PC-9 (cell line): Measurements from ENCODE around the gene FGD5. TPM values are rescaled to one million over a fixed set of nuclear protein-coding genes. Genes with fewer than 3 reads are reported as not detected.

Experiments
- BruUV-seq: library from RNA; stranded (reverse); fragments of 400-500 nt; replicated peaks from 2 replicates; lab custom pipeline; 2021; lab: Mats Ljungman, UMichigan
- CTCF ChIA-PET: fragments of 300-600 bp; sonication (Branson Sonifier 250); formaldehyde crosslinking; loops from one replicate; lab custom pipeline; 2022; ENCODE audit warnings: antibody characterized with exemption; lab: Charles Lee
- POLR2A ChIA-PET: fragments of 300-600 bp; sonication (Branson Sonifier 250); formaldehyde crosslinking; loops from one replicate; lab custom pipeline; 2022; ENCODE audit warnings: antibody characterized with exemption; ENCODE audit not compliant: unreplicated experiment; lab: Charles Lee
- DNase-seq, 2 experiments: peaks; one replicate each; pipeline versions ENCODE4 v3.0.0 to v3.0.0-alpha.2; 2015 to 2022; ENCODE audit warnings: mixed read lengths in 1 of 2
- H2AFZ ChIP-seq: fragments of 200-600 bp; sonication (generic); 2 replicates; pipeline ENCODE4 v1.8.1; 2017; ENCODE audit warnings: antibody characterized with exemption
- H3F3A ChIP-seq: fragments of 200-600 bp; sonication (generic); 2 replicates; pipeline ENCODE4 v1.8.1; 2017; ENCODE audit warnings: antibody characterized with exemption, mild to moderate bottlenecking, low read depth; ENCODE audit not compliant: insufficient read depth
- H3K27ac ChIP-seq: fragments of 200-600 bp; sonication (generic); 2 replicates; pipeline ENCODE4 v1.6.1; 2016; ENCODE audit warnings: mixed run types
- H3K27me3 ChIP-seq: fragments of 200-600 bp; sonication (generic); 2 replicates; pipeline ENCODE4 v1.6.1; 2016; ENCODE audit warnings: low read depth, mixed run types; ENCODE audit not compliant: insufficient read depth
- H3K36me3 ChIP-seq: fragments of 200-600 bp; sonication (generic); 2 replicates; pipeline ENCODE4 v1.6.1; 2016; ENCODE audit warnings: low read depth, mixed run types
- H3K4me1 ChIP-seq: fragments of 200-600 bp; sonication (generic); replicated peaks from 2 replicates; pipeline ENCODE4 v1.6.1; 2016; ENCODE audit warnings: mixed run types; ENCODE audit not compliant: insufficient read depth
- H3K4me2 ChIP-seq: fragments of 200-600 bp; sonication (generic); 2 replicates; pipeline ENCODE4 v1.6.1; 2017; ENCODE audit warnings: mixed run types
- H3K4me3 ChIP-seq: fragments of 200-600 bp; sonication (generic); 2 replicates; pipeline ENCODE4 v1.6.1; 2016; ENCODE audit warnings: mixed run types
- H3K79me2 ChIP-seq: fragments of 200-600 bp; sonication (generic); 2 replicates; pipeline ENCODE4 v1.6.1; 2017; ENCODE audit warnings: low read depth, mixed run types
- H3K9me2 ChIP-seq: fragments of 200-600 bp; sonication (generic); 2 replicates; pipeline ENCODE4 v1.8.1; 2017; ENCODE audit warnings: mild to moderate bottlenecking; ENCODE audit not compliant: insufficient read depth
- H3K9me3 ChIP-seq: fragments of 200-600 bp; sonication (generic); 2 replicates; pipeline ENCODE4 v1.8.1; 2016; ENCODE audit warnings: low read depth; ENCODE audit not compliant: insufficient read depth
- H4K20me1 ChIP-seq: fragments of 200-600 bp; sonication (generic); 2 replicates; pipeline ENCODE4 v1.8.1; 2017; ENCODE audit not compliant: insufficient read depth
- EZH2 ChIP-seq: fragments of 200-600 bp; sonication (generic); IDR thresholded peaks from 2 replicates; pipeline ENCODE4 v1.8.0; 2017; ENCODE audit warnings: antibody characterized with exemption, low read depth
- intact Hi-C: fragments of 100-400 bp; cut with micrococcal nuclease; formaldehyde crosslinking; loops from one replicate; pipeline ENCODE4 v1.10.0; 2022; ENCODE audit not compliant: unreplicated experiment
- total RNA-seq: library from RNA; stranded (reverse); gene quantifications from 2 replicates; pipeline ENCODE4 v1.2.3, GENCODE V29; 2021
- TF ChIP-seq, protein P1 (sequence below): fragments of 200-600 bp; sonication (generic); conservative IDR thresholded peaks from 2 replicates; pipeline ENCODE4 v1.6.1; 2017; ENCODE audit warnings: mixed run types, antibody characterized with exemption, mild to moderate bottlenecking, moderate library complexity

Gene FGD5
- total RNA-seq, 1 experiment from 2014 or later: not detected

DNA sequence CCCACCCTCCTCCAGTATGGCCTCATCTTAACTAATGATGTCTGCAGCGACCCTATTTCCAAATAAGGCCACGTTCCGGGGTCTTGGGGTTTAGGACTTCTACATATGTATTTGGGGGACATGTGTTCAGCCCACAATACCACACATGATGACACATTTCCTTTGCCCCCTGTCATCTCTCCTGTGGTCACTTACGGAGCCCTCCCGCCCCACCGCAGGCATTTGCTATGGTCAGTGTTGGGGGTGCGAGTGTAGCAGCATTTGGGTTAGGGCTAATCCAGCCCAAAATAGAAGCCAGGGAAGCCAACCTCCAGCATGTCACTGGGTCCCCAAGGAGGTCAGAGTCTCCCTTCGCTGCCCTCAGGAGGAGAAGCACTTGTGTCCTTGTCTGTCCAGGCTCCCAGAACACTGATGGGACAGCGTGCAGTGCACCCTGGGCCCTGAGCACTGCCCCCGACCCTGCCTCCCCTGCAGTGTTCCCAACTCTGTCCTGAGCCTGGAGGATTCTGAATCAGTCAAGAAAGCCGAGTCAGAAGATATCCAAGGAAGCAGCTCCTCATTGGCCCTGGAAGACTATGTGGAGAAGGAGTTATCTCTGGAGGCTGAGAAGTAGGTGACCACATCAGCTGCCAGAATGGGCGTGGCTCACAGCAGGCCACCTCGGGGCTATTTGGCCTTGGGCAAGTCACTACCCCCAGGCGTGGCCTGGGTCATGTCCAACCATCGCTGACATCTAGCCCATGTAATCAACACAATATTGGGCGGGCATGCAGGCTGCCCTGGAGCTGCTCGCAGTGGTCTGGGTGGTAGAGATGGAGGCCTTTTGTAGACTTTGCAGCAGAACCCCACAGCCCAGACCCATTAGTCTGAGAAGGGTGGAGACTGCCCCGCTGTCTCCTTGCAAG is 46.9 kb upstream of the FGD5 start:
- CTCF ChIA-PET: no interaction called here
- no peaks in the 10 kb centered on the region for H3F3A ChIP-seq

DNA sequence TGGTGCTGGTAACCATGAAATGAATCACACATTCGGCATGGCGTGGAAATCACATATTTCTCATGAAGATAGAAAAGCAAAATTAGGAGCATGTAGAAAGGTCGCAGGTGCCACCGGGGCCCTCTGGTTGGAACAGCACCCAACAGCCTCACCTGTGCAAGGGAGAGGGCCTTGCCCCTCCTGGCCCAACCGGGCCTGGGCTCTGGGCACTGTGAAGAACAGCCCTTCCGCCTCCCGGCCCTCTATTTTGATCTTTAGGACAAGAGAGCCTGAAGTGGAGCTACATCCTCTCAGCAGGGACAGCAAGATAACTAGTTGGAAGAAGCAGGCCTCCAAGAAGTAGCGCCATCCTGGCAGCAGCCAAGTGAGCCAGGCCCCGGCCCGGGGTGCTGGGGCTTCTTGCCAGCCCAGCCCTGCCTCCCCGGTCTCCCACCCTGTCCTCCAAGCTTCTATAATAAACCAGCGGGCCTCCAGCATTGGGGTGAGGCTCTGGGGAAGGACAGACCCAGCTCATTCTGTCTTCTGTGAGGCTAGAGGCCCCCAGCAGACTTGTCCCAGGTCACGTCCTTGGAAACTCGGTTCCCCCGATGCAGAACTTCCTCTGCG is 46.1 kb upstream of the FGD5 start:
- no peaks in the 10 kb centered on the region for H4K20me1 ChIP-seq
- H3K4me1 ChIP-seq: no peaks in the 10 kb centered on the region
- H3K4me3 ChIP-seq: no peak overlapping the region
- no peaks in the 10 kb centered on the region for H3K36me3 ChIP-seq
- H3K27ac ChIP-seq: no peak overlapping the region
- no peak for DNase-seq
- ChIA-PET POLR2A (interaction anchor here (0.6 kb wide), 1 partner anchor 120 kb away, joined by 4 read pairs; no protein-coding TSS in a partner anchor), CTCF (no interaction called here)
- no peaks in the 10 kb centered on the region for H3K9me3 ChIP-seq
- intact Hi-C loops: no loop called here
- TF ChIP-seq EZH2: no peak
- TF ChIP-seq, protein P1, sequence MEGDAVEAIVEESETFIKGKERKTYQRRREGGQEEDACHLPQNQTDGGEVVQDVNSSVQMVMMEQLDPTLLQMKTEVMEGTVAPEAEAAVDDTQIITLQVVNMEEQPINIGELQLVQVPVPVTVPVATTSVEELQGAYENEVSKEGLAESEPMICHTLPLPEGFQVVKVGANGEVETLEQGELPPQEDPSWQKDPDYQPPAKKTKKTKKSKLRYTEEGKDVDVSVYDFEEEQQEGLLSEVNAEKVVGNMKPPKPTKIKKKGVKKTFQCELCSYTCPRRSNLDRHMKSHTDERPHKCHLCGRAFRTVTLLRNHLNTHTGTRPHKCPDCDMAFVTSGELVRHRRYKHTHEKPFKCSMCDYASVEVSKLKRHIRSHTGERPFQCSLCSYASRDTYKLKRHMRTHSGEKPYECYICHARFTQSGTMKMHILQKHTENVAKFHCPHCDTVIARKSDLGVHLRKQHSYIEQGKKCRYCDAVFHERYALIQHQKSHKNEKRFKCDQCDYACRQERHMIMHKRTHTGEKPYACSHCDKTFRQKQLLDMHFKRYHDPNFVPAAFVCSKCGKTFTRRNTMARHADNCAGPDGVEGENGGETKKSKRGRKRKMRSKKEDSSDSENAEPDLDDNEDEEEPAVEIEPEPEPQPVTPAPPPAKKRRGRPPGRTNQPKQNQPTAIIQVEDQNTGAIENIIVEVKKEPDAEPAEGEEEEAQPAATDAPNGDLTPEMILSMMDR: no peak
- H3K4me2 ChIP-seq: no peak overlapping the region
- BruUV-seq: no TSS peak
- H3K9me2 ChIP-seq: no peaks in the 10 kb centered on the region
- no peak overlapping the region for H2AFZ ChIP-seq
- no peaks in the 10 kb centered on the region for H3F3A ChIP-seq
- no peaks in the 10 kb centered on the region for H3K79me2 ChIP-seq
- H3K27me3 ChIP-seq: no peaks in the 10 kb centered on the region; the same call in none of the 2 replicates

More for the DNA sequence above, 46.9 kb upstream of the FGD5 start:
- Histone ChIP-seq H3K4me3 (no peak overlapping the region), H3K9me3 (no peaks in the 10 kb centered on the region), H2AFZ (no peak overlapping the region), H3K9me2 (no peaks in the 10 kb centered on the region), H3K36me3 (no peaks in the 10 kb centered on the region), H3K27ac (no peak overlapping the region), H3K4me2 (no peak overlapping the region), H3K79me2 (no peaks in the 10 kb centered on the region), H3K4me1 (no peaks in the 10 kb centered on the region), H4K20me1 (no peaks in the 10 kb centered on the region), H3K27me3 (no peaks in the 10 kb centered on the region; the same call in none of the 2 replicates)
- intact Hi-C loops: no loop called here
- no TSS peak for BruUV-seq
- POLR2A ChIA-PET: interaction anchor here (0.6 kb wide), 1 partner anchor 121 kb away, joined by 4 read pairs; no protein-coding TSS in a partner anchor
- no peak for DNase-seq
- no peak for TF ChIP-seq EZH2
- TF ChIP-seq, protein P1: no peak

DNA sequence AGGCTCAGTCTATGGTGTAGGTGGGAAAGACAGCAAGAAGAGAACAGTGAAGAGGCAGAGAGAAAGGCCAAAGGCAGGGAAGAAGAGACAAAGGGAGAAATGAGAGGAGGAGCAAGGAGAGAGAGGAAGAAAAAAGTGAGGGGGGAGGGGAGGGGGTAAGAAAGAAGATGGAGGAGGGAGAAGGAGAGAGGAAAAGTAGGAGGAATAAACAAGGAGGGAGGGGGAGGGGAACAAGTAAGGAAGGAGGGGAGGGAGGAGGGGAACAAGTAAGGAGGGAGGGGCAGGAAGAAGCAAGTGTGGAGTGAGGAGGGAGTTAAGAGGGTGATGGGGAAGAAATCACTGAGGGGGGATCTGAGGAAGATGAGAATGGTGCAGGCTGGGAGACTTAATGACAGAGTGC is 45.5 kb upstream of the FGD5 start:
- H3K4me1 ChIP-seq: no peaks in the 10 kb centered on the region
- no peaks in the 10 kb centered on the region; the same call in 1 of the 2 replicates for H3K27me3 ChIP-seq
- no peak overlapping the region for H3K4me2 ChIP-seq
- no peaks in the 10 kb centered on the region for H3K36me3 ChIP-seq
- no peak overlapping the region for H3K27ac ChIP-seq
- no peak overlapping the region for H2AFZ ChIP-seq
- H3K79me2 ChIP-seq: no peaks in the 10 kb centered on the region
- intact Hi-C loops: no loop called here
- CTCF ChIA-PET: no interaction called here
- no peaks in the 10 kb centered on the region for H3F3A ChIP-seq
- DNase-seq: no peak
- H3K9me2 ChIP-seq: no peaks in the 10 kb centered on the region
- H3K9me3 ChIP-seq: no peaks in the 10 kb centered on the region
- POLR2A ChIA-PET: no interaction called here
- TF ChIP-seq, protein P1: no peak
- TF ChIP-seq EZH2: no peak
- H4K20me1 ChIP-seq: no peaks in the 10 kb centered on the region
- H3K4me3 ChIP-seq: no peak overlapping the region
- BruUV-seq: no TSS peak
